HTR-8/SVneo (cell line): ENCODE results near the gene ROBO2.
A peak's percentile ranks its signal among the peaks of the same experiment; 100 is the strongest.

Experiments
- DNase-seq: peaks from one replicate; pipeline ENCODE4 v3.0.0; 2011; ENCODE audit warnings: low spot score, mixed read lengths; ENCODE audit not compliant: insufficient read length
- FAIRE-seq: peaks from 2 replicates; lab custom pipeline; 2011; peaks lifted over from hg19 to GRCh38; lab: Jason Lieb, UNC

ROBO2 gene

GRCh38 chr3:77244981-77245380 lies 205.1 kb downstream of the ROBO2 start:
- no peak for DNase-seq

GRCh38 chr3:77247061-77247460 lies 207.2 kb downstream of the ROBO2 start:
- no peak for FAIRE-seq

More at GRCh38 chr3:77244981-77245380, 205.1 kb downstream of the ROBO2 start:
- FAIRE-seq, result no peak

GRCh38 chr3:77247817-77248216 lies 207.9 kb downstream of the ROBO2 start:
- DNase-seq (no peak), FAIRE-seq (no peak)

More at GRCh38 chr3:77247061-77247460, 207.2 kb downstream of the ROBO2 start:
- DNase-seq, result no peak

GRCh38 chr3:77248420-77248819 lies 208.5 kb downstream of the ROBO2 start:
- no peak for FAIRE-seq
- no peak for DNase-seq

GRCh38 chr3:77251136-77251535 lies 211.2 kb downstream of the ROBO2 start:
- no peak for FAIRE-seq
- no peak for DNase-seq

- no peak for FAIRE-seq
- DNase-seq, result peak; percentile 30
Measured at GRCh38 chr3:77254967-77255831, 215.3 kb downstream of the ROBO2 start.

- no peak for DNase-seq
- FAIRE-seq, result no peak
Measured at GRCh38 chr3:77256584-77257503, 216.9 kb downstream of the ROBO2 start.

GRCh38 chr3:77259694-77260093 lies 219.8 kb downstream of the ROBO2 start:
- no peak for FAIRE-seq
- DNase-seq, result no peak

GRCh38 chr3:77262361-77262760 lies 222.5 kb downstream of the ROBO2 start:
- DNase-seq, result no peak
- FAIRE-seq, result no peak

- FAIRE-seq (no peak), DNase-seq (no peak)
Measured at GRCh38 chr3:77267589-77267988, 227.7 kb downstream of the ROBO2 start.

- FAIRE-seq (no peak), DNase-seq (no peak)
Measured at GRCh38 chr3:77271306-77271705, 231.4 kb downstream of the ROBO2 start.

- FAIRE-seq (no peak), DNase-seq (no peak)
Measured at GRCh38 chr3:77271711-77272110, 231.8 kb downstream of the ROBO2 start.

GRCh38 chr3:77279276-77279675 lies 239.4 kb downstream of the ROBO2 start:
- FAIRE-seq, result no peak
- no peak for DNase-seq

GRCh38 chr3:77281721-77282120 lies 241.8 kb downstream of the ROBO2 start:
- DNase-seq (no peak), FAIRE-seq (no peak)

GRCh38 chr3:77283108-77283507 lies 243.2 kb downstream of the ROBO2 start:
- FAIRE-seq (no peak), DNase-seq (no peak)

- no peak for FAIRE-seq
- DNase-seq, result no peak
Measured at GRCh38 chr3:77288348-77288747, 248.4 kb downstream of the ROBO2 start.

GRCh38 chr3:77296527-77296926 lies 256.6 kb downstream of the ROBO2 start:
- FAIRE-seq, result no peak

GRCh38 chr3:77298417-77298816 lies 258.5 kb downstream of the ROBO2 start:
- no peak for DNase-seq

More at GRCh38 chr3:77296527-77296926, 256.6 kb downstream of the ROBO2 start:
- no peak for DNase-seq

GRCh38 chr3:77303955-77304699 lies 264.2 kb downstream of the ROBO2 start:
- DNase-seq, result no peak
- FAIRE-seq, result no peak

More at GRCh38 chr3:77298417-77298816, 258.5 kb downstream of the ROBO2 start:
- no peak for FAIRE-seq

- FAIRE-seq, result no peak
- no peak for DNase-seq
Measured at GRCh38 chr3:77304700-77305021, 264.8 kb downstream of the ROBO2 start.
